OCI-LY7 (cell line): ENCODE results near the gene VCX2. TPM values are rescaled to one million over a fixed set of nuclear protein-coding genes. Genes with fewer than 3 reads are reported as not detected.

ENCODE experiments used
- BruUV-seq: library from RNA; stranded (reverse); fragments of 400-500 nt; replicated peaks from 2 replicates; lab custom pipeline; 2021; lab: Mats Ljungman, UMichigan
- CTCF ChIA-PET: fragments of 300-600 bp; sonication (Branson Sonifier 250); formaldehyde crosslinking; loops from one replicate; lab custom pipeline; 2022; ENCODE audit warnings: antibody characterized with exemption; ENCODE audit not compliant: unreplicated experiment; lab: Charles Lee
- POLR2A ChIA-PET: fragments of 300-600 bp; sonication (Branson Sonifier 250); formaldehyde crosslinking; loops from one replicate; lab custom pipeline; 2022; ENCODE audit warnings: antibody characterized with exemption; lab: Charles Lee
- DNase-seq: peaks from one replicate; pipeline ENCODE4 v3.0.0-alpha.2; 2015; ENCODE audit warnings: low spot score
- H2AFZ ChIP-seq: fragments of 200-600 bp; sonication (generic), shearing (Covaris generic); 2 replicates; pipeline ENCODE4 v1.6.1; 2014; ENCODE audit warnings: mild to moderate bottlenecking, antibody characterized with exemption, low read length, moderate library complexity
- H3K27ac ChIP-seq: fragments of 200-600 bp; sonication (generic); 2 replicates; pipeline ENCODE4 v1.5.1; 2014; ENCODE audit warnings: mixed run types, low read depth, mild to moderate bottlenecking, moderate library complexity, low read length, inconsistent platforms; ENCODE audit not compliant: poor library complexity, severe bottlenecking
- H3K36me3 ChIP-seq: fragments of 200-600 bp; sonication (generic); 2 replicates; pipeline ENCODE4 v1.6.1; 2014; ENCODE audit warnings: mild to moderate bottlenecking, antibody characterized with exemption, low read length, moderate library complexity, mixed read lengths; ENCODE audit not compliant: insufficient read depth
- H3K4me1 ChIP-seq: fragments of 200-600 bp; sonication (generic); 2 replicates; pipeline ENCODE4 v1.5.1; 2014; ENCODE audit warnings: mild to moderate bottlenecking, low read length; ENCODE audit not compliant: insufficient read depth, poor library complexity, severe bottlenecking
- H3K4me2 ChIP-seq: fragments of 200-600 bp; sonication (generic); 2 replicates; pipeline ENCODE4 v1.6.1; 2014; ENCODE audit warnings: mild to moderate bottlenecking, low read length
- H3K4me3 ChIP-seq: fragments of 200-600 bp; sonication (generic); 2 replicates; pipeline ENCODE4 v1.5.1; 2014; ENCODE audit warnings: mild to moderate bottlenecking, low read depth, low read length; ENCODE audit not compliant: poor library complexity, severe bottlenecking
- H3K79me2 ChIP-seq: fragments of 200-600 bp; sonication (generic); 2 replicates; pipeline ENCODE4 v1.6.1; 2016; ENCODE audit warnings: low read depth, mild to moderate bottlenecking, low read length, moderate library complexity, mixed read lengths; ENCODE audit not compliant: insufficient read depth
- H3K9me2 ChIP-seq: fragments of 200-600 bp; sonication (generic); 2 replicates; pipeline ENCODE4 v1.6.1; 2016; ENCODE audit warnings: mild to moderate bottlenecking, low read length, mixed read lengths; ENCODE audit not compliant: insufficient read depth
- H3K9me3 ChIP-seq: fragments of 200-600 bp; sonication (generic); 2 replicates; pipeline ENCODE4 v1.6.1; 2014; ENCODE audit warnings: mild to moderate bottlenecking, mixed run types, low read length, mixed read lengths
- H4K20me1 ChIP-seq: fragments of 200-600 bp; sonication (generic); 2 replicates; pipeline ENCODE4 v1.6.1; 2014; ENCODE audit warnings: mild to moderate bottlenecking, antibody characterized with exemption, low read length, moderate library complexity, mixed read lengths; ENCODE audit not compliant: insufficient read depth
- EZH2phosphoT487 ChIP-seq: fragments of 200-600 bp; sonication (generic); IDR thresholded peaks from 2 replicates; pipeline ENCODE4 v1.6.1; 2018; ENCODE audit warnings: low read depth, borderline replicate concordance, mild to moderate bottlenecking, mixed run types, antibody characterized with exemption, low read length, moderate library complexity, mixed read lengths
- intact Hi-C: fragments of 100-400 bp; cut with micrococcal nuclease; formaldehyde crosslinking; loops from one replicate; pipeline ENCODE4 v1.10.0; 2022; ENCODE audit not compliant: unreplicated experiment
- total RNA-seq, 2 experiments: library from RNA; depleted of rRNA in 1 of 2; stranded (reverse); fragments of >200 nt in 1 of 2; shearing (Covaris generic) in 1 of 2; gene quantifications; 2 replicates each; pipeline ENCODE4 v1.2.3, GENCODE V29; 2014 to 2022
- TF ChIP-seq, protein P1 (sequence below): fragments of 200-600 bp; sonication (generic); conservative IDR thresholded peaks from 2 replicates; pipeline ENCODE4 v1.5.1; 2014; ENCODE audit warnings: mild to moderate bottlenecking, antibody characterized with exemption, low read length, moderate library complexity, mixed read lengths

The VCX2 gene
- total RNA-seq, 2 experiments from 2014 or later: not detected

DNA sequence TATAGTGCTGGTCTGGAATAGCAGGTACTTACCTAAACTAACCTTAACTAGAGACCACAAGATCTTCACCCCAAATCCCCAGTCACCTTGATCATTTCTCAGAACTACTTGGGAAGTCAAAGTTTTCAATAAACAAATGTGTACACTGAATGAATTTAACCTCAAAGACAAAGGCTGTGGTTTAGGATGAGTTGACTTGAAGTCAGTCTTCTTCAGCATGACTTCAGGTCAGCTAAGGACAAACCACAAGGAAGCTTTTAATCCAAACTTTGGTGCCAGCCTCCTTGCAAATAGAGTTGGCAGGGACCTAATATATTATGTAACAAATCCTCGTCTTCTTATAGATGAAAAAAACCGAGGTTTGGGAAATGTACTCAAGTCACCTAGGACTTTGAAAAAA is 21.2 kb upstream of the VCX2 start:
- Histone ChIP-seq H3K4me3 (no peak overlapping the region), H3K36me3 (no peaks in the 10 kb centered on the region), H3K9me3 (no peaks in the 10 kb centered on the region), H3K9me2 (no peaks in the 10 kb centered on the region), H3K4me1 (no peaks in the 10 kb centered on the region), H4K20me1 (no peaks in the 10 kb centered on the region), H2AFZ (no peak overlapping the region), H3K4me2 (no peak overlapping the region), H3K79me2 (no peaks in the 10 kb centered on the region), H3K27ac (no peak overlapping the region)
- no peak for TF ChIP-seq EZH2phosphoT487
- TF ChIP-seq, protein P1, sequence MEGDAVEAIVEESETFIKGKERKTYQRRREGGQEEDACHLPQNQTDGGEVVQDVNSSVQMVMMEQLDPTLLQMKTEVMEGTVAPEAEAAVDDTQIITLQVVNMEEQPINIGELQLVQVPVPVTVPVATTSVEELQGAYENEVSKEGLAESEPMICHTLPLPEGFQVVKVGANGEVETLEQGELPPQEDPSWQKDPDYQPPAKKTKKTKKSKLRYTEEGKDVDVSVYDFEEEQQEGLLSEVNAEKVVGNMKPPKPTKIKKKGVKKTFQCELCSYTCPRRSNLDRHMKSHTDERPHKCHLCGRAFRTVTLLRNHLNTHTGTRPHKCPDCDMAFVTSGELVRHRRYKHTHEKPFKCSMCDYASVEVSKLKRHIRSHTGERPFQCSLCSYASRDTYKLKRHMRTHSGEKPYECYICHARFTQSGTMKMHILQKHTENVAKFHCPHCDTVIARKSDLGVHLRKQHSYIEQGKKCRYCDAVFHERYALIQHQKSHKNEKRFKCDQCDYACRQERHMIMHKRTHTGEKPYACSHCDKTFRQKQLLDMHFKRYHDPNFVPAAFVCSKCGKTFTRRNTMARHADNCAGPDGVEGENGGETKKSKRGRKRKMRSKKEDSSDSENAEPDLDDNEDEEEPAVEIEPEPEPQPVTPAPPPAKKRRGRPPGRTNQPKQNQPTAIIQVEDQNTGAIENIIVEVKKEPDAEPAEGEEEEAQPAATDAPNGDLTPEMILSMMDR: no peak
- ChIA-PET POLR2A (no interaction called here), CTCF (no interaction called here)
- DNase-seq: no peak
- BruUV-seq: no TSS peak
- intact Hi-C loops: no loop called here

DNA sequence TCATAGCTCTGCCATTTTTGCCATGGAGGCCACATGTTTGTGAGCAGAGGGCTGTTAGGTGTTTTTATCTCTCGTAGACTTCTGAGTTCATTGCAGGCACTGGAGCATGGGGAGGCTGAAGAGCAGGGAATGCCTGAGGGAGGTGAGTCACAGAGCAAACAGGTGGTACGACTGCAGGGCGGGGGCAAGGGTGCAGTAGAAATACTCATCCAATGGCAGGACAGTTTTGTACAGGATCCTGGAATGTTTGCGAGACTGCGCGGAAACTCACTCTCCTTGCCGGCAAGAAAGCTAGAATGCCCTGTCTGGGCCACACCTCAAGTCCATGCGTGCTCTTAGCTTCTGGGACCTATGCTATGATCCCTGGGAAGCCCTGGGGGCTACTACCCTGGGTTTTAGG is 20.0 kb upstream of the VCX2 start:
- Histone ChIP-seq H3K4me3 (no peak overlapping the region), H3K4me1 (no peaks in the 10 kb centered on the region), H4K20me1 (no peaks in the 10 kb centered on the region), H3K9me2 (no peaks in the 10 kb centered on the region), H3K36me3 (no peaks in the 10 kb centered on the region), H3K27ac (no peak overlapping the region), H3K4me2 (no peak overlapping the region), H3K79me2 (no peaks in the 10 kb centered on the region), H3K9me3 (no peaks in the 10 kb centered on the region), H2AFZ (no peak overlapping the region)
- BruUV-seq: no TSS peak
- DNase-seq: no peak
- ChIA-PET POLR2A (no interaction called here), CTCF (no interaction called here)
- TF ChIP-seq EZH2phosphoT487: no peak
- TF ChIP-seq, protein P1: no peak
- intact Hi-C loops: no loop called here

DNA sequence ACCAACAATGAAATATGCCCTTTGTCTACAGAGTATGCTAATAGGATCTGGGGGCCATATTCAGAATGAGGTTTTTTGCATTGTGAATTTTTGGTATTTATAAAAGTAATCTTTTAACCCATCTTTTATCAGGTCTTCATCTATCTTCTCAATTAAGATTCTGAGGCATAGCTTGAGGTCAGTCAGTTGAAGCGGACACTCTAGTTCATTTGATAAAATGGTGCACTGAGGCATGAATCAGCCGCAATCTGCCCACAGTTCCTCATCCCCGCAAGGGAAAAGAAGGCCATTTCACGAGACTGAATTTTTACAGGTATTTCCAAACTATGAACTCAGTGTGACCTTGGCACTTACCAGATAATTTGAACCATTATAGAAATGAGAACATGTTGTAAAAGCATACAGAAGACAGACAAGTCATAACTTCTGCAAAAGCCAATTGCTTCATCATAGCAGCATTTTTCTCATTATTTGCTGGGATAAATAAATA is 19.3 kb upstream of the VCX2 start:
- no peaks in the 10 kb centered on the region for H3K36me3 ChIP-seq
- TF ChIP-seq EZH2phosphoT487: no peak
- TF ChIP-seq, protein P1: no peak
- intact Hi-C loops: no loop called here
- no TSS peak for BruUV-seq
- H3K27ac ChIP-seq: no peak overlapping the region
- no peaks in the 10 kb centered on the region for H4K20me1 ChIP-seq
- no peak for DNase-seq
- no peak overlapping the region for H2AFZ ChIP-seq
- H3K4me1 ChIP-seq: no peaks in the 10 kb centered on the region
- H3K4me3 ChIP-seq: no peak overlapping the region
- no peak overlapping the region for H3K4me2 ChIP-seq
- no peaks in the 10 kb centered on the region for H3K9me3 ChIP-seq
- POLR2A ChIA-PET: no interaction called here
- CTCF ChIA-PET: no interaction called here
- no peaks in the 10 kb centered on the region for H3K79me2 ChIP-seq
- no peaks in the 10 kb centered on the region for H3K9me2 ChIP-seq
